RPMI7951 (cell line): Measurements from ENCODE around the gene ACTL10. TPM values are rescaled to one million over a fixed set of nuclear protein-coding genes. Genes with fewer than 3 reads are reported as not detected.
A peak's percentile ranks its signal among the peaks of the same experiment; 100 is the strongest.

Experiments used
- DNase-seq: peaks from one replicate; pipeline ENCODE4 v3.0.0-alpha.2; 2012; ENCODE audit warnings: low read depth
- total RNA-seq: library from RNA; depleted of rRNA; stranded (reverse); fragments of >200 nt; shearing (Covaris generic); gene quantifications from 2 replicates; pipeline ENCODE4 v1.2.3, GENCODE V29; 2014

Gene ACTL10
- total RNA-seq, 1 experiment from 2014 or later = not detected

DNA sequence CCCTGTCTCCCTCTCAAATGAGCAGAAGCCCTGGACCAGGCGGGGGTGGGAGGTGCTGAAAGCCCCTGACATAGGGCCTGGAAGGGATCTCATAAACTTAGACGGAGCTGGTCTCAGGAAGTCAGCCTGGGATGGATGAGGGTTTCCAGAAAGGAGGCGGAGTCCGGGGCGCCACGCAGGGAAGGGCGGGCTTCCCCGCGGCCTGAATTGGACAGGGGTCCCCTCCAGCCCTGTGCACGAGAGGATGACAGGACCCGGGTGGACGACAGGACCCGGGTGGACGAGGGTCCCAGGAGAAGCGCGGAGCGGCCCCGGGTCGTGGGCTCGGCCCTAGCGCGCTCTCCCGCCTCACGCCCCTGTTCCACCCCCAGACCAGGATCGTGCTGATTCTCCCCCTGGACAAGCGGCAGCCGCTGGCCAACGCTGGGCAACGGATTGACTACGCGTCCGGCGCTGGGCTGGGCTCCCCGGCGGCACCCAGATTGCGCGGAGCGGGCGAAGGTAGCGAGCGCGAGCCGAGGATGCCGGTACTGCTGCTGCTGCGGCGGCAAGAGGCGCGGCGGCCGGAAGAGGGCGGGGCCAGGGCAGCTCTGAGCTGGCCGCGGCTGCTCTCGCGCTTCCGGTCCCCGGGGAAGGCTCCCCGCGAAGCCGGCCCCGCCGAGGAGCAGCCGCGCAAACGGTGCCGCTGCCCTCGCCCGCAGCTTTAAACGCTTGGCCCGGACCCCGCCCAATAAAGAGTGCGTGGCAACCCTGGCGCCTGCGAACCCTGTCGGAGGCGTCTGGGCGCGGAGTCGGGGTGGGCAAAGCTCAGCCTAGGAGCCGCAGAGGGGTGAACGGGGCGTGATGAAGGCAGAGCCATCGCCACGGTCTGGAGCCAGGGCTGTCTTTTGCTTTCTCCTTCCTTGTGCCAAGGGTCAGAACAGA, 3.3 kb upstream of the ACTL10 start:
- DNase-seq = peak; percentile 84

GRCh38 chr20:33664085-33664761, 2.5 kb upstream of the ACTL10 start:
- no peak for DNase-seq

DNA sequence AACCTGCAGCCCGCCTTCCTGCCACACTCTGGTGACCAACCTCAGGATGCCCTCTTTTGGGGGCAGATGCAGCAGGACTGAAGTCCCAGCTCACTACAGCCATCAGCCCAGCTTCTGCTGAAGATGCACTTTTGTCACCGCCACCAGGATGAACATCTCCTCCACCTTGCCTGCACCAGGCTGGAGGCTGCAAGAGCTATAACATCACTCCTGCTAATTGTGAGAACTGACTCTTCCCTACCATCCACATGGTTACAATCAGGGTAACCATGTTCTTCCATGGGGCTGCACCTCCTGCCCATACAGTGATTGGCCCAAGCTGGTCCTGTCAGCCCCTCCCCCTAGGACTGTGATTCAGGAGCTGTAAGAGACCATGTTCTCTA, 2.0 kb upstream of the ACTL10 start:
- no peak for DNase-seq

- no peak for DNase-seq
Observed at GRCh38 chr20:33667245-33667675, 517 bp downstream of the ACTL10 start.

GRCh38 chr20:33667676-33668465, 1.1 kb downstream of the ACTL10 start:
- peak; percentile 65 for DNase-seq

DNA sequence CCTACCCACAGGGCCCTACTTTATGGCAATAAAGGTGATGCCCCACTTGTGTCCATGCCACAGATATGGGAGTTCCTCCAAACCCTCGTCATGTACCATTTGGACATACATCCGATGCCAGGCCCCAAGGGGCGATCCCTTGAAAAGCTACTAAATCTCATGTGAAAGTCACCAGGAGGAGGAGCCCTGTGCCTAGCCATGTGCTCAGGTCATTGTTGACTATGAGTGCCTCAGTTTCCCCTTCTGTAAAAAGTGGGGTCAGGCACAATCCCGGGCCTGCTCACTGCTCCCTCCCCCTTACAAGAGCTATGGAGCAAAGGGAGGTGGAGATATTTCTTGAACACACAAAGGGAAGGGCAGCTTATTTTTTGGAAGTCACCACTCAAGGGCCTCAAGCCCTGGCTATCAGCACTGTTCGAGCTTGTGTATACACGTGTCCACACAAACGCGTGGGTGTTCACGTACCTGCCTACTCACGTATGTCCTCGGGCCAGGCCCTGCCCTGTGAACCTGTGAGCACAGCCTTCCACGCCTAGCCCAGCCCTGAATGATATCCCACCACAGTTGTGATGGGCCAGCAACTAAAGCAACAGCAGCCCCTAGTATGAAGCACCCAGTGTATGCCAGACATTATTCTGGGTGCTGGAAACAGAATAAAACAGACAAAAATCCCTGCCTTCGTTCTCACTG, 1.9 kb downstream of the ACTL10 start:
- DNase-seq = no peak

GRCh38 chr20:33669224-33669623, 2.5 kb downstream of the ACTL10 start:
- no peak for DNase-seq

DNA sequence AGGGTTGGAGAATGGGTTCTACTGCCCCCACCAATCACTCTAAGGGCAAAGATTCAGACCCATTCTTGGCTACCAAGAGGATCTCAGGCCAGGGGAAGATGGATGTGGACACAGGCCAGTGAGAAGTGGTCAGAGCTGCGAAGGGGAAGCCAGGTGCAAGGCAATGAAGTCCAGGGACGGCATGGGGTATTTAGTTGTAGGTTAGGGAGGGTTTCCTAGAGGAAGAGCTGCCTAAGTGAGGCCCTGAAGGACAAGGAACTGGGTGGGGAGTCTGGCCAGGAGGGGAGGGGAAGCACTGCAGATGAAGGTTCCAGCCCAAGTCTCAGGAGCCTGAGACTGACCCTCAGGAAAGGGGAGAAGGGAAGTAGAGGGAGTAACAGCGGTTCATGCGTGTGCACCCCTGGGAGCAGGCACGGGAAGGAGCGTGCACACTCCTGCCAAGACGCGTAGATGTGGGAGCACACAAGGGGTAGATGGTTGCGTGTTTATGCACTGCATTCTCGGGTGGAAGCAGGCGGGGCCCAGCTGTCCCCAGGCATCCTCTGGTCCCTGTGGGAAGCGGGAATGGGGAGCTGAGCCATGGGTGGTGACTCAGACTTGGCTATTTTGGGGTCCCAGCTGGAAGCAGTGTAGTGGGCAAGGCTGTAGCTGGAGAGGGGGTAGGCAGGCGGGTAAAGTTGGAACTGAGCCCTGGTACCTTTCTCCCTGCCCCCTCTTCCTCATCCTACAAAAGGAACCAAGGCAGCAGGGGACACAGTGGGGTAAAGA, 3.3 kb downstream of the ACTL10 start:
- DNase-seq = peak; percentile 56

GRCh38 chr20:33670715-33671499, 4.2 kb downstream of the ACTL10 start:
- DNase-seq = no peak

DNA sequence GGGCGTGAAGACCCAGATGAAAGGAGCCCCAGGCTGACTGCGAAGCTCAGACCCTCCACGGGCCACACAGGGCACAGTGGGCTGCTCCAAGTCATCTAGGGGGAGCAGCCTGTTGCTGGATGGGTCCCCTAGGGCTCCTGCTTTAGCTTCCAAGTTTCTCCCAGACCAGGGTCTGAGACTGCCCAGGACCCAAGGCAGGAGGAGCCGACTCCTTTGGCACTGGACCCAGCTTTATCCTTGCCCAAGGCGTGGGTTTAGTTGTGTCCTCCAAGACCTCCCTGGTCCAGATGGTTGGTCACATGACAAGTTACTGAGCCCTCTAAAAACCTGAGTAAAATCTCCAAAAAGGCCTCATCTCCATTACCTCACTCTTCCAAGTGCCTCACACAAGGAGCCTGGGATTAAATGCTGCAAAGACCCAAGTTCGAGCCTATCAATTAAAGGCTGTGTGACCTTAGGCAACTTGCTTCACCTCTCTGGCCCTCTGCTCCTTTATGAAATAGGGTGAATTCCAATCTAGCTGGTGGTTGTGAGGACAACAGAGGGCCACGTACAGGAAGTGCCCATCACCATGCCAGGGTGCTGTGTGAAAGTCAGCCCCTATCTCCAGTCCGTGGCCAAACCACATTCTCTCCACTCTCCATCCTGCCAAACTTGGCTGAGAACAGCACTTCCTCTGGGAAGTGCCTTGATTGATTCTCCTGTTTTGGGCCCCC, 5.0 kb downstream of the ACTL10 start:
- no peak for DNase-seq

DNA sequence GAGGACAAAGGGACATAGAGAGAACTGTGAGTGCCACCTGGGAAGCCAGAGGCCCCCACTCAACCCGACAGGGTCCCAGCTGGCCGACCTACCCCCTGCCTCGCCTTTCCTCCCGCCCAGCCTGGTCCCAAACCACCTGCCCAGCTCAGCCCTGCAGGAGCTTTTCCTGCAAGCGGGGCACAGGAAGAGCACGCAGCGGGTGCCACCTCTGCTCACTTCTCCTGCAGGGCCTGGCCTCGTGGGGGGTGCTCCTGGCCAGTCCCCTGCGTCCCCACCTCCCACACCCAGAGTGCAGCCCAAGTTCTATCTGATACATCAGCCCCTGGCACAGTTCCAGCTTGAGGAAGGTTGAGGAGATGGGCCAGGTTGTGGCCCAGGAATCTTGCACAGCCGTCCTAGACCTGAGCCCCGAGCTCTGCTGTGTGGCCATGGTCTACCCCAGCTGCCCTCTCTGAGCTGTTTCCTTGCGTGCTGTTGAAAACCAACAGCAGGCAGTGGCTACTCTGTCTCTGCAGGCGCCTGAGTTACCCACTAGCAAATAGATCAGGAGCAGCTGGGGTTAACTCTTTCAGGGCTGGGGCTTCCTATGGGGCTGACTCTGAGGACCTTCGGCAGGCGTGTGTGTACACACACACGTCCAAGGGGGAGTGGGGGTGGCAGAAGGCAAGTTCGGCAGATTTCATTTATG, 5.8 kb downstream of the ACTL10 start:
- DNase-seq = no peak

DNA sequence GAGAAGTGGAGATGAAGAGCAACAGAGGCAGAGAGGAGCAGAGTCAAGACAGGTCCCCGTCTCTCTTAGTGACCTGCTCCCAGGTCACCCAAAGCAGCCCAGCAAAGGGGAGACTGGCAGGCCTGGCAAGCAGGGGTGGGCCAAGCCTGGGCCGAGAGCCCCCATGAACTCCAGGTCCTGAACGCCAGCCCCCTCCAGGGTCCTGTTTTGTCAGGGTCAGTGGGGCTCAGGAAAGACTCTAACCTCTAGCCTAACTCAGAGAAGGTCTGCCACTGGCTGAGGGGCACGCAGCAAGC, 6.3 kb downstream of the ACTL10 start:
- no peak for DNase-seq

- DNase-seq = peak; percentile 71
Observed at GRCh38 chr20:33673410-33674293, 6.9 kb downstream of the ACTL10 start.

- DNase-seq = peak; percentile 80
Observed at GRCh38 chr20:33674294-33675135, 7.8 kb downstream of the ACTL10 start, which contains the start of gene NECAB3. Gene NECAB3, minus strand, starts transcription at chr20:33674428. Its CDS starts 76 bp downstream, at chr20:33674352.

GRCh38 chr20:33675136-33675959, 8.6 kb downstream of the ACTL10 start:
- no peak for DNase-seq

- no peak for DNase-seq
Observed at GRCh38 chr20:33676121-33676520, 9.4 kb downstream of the ACTL10 start.
